Measurements from ENCODE around the gene P2RX2. TPM values are rescaled to one million over a fixed set of nuclear protein-coding genes. Genes with fewer than 3 reads are reported as not detected.

P2RX2 gene
- total and polyA plus RNA-seq, 12 donors: not detected

- WGBS, 2 donors: 83 to 87% methylated on average over 16 to 17 of the region's 17 CpGs
- intact Hi-C loops (cut with DNase I): no loop called here
- Histone ChIP-seq H3K4me3 (peak overlapping the region in 1 of 10 donors; percentile 38), H3K4me1 (no peaks in the 10 kb centered on the region), H3K36me3 (peaks cover 0 to 57% (median 6%) of the 10 kb centered on the region in 9 donors), H3K27ac (no peak overlapping the region), H3K27me3 (no peaks in the 10 kb centered on the region), H3K9me3 (no peaks in the 10 kb centered on the region)
- no peak for DNase-seq
- ATAC-seq: peak in 4 of 8 donors; percentile 4 to 15 (median 8)
- no peak for TF ChIP-seq CTCF (IDR thresholded peaks at IDR 0.05)
Measured at GRCh38 chr12:132581348-132582057, 37.1 kb upstream of the P2RX2 start.

GRCh38 chr12:132582058-132582420 lies 36.5 kb upstream of the P2RX2 start:
- peak overlapping the region in 6 of 10 donors; percentile 35 to 45 (median 42) for H3K4me3 ChIP-seq
- peaks cover 0 to 52% (median 4%) of the 10 kb centered on the region in 9 donors for H3K36me3 ChIP-seq
- no peaks in the 10 kb centered on the region for H3K9me3 ChIP-seq
- no peaks in the 10 kb centered on the region for H3K4me1 ChIP-seq
- DNase-seq: peak; percentile 24 to 59
- H3K27ac ChIP-seq: no peak overlapping the region
- intact Hi-C loops (cut with DNase I): no loop called here
- ATAC-seq: peak; percentile 9 to 59 (median 40)
- no peaks in the 10 kb centered on the region for H3K27me3 ChIP-seq
- WGBS, 2 donors: 58 to 60% methylated on average over 24 of the region's 24 CpGs
- no peak for TF ChIP-seq CTCF (IDR thresholded peaks at IDR 0.05)

GRCh38 chr12:132582582-132583410 lies 35.8 kb upstream of the P2RX2 start:
- intact Hi-C loops (cut with DNase I): no loop called here
- H3K27ac ChIP-seq: no peak overlapping the region
- no peaks in the 10 kb centered on the region for H3K4me1 ChIP-seq
- H3K9me3 ChIP-seq: no peaks in the 10 kb centered on the region
- H3K4me3 ChIP-seq: peak overlapping the region in 8 of 10 donors; percentile 1 to 45 (median 40)
- ATAC-seq: peak in 2 of 8 donors; percentile 13 to 22
- H3K27me3 ChIP-seq: no peaks in the 10 kb centered on the region
- 68 to 71% methylated on average over 68 to 89 of the region's 89 CpGs for WGBS, 2 donors
- no peak for TF ChIP-seq CTCF (IDR thresholded peaks at IDR 0.05)
- DNase-seq: no peak
- peaks cover 0 to 44% (median 0%) of the 10 kb centered on the region in 9 donors for H3K36me3 ChIP-seq

- Histone ChIP-seq H3K36me3 (peaks cover 0 to 38% (median 0%) of the 10 kb centered on the region in 9 donors), H3K4me3 (no peak overlapping the region)
- 57 to 70% methylated on average over 10 to 50 of the region's 50 CpGs for WGBS, 2 donors
Measured at GRCh38 chr12:132583411-132583710, 35.2 kb upstream of the P2RX2 start.

More at GRCh38 chr12:132583411-132583710, 35.2 kb upstream of the P2RX2 start:
- Histone ChIP-seq H3K4me1 (no peaks in the 10 kb centered on the region), H3K9me3 (no peaks in the 10 kb centered on the region), H3K27me3 (no peaks in the 10 kb centered on the region), H3K27ac (no peak overlapping the region)
- ATAC-seq (no peak), DNase-seq (no peak)
- TF ChIP-seq CTCF (IDR thresholded peaks at IDR 0.05): no peak
- intact Hi-C loops (cut with DNase I): no loop called here
